Endothelial cell of umbilical vein (primary cell): ENCODE measurements around the gene PPIB. TPM values are rescaled to one million over a fixed set of nuclear protein-coding genes. Genes with fewer than 3 reads are reported as not detected.

Experiments
- BruUV-seq: library from RNA; stranded (reverse); fragments of 400-500 nt; replicated peaks from 2 replicates; lab custom pipeline; 2021; lab: Mats Ljungman, UMichigan
- CTCF ChIA-PET: fragments of 300-600, 350-600 bp; sonication (Branson Sonifier 250); formaldehyde crosslinking; loops from one replicate; lab custom pipeline; 2021; ENCODE audit warnings: antibody characterized with exemption, inconsistent platforms; lab: Charles Lee
- POLR2A ChIA-PET: fragments of 300-600, 350-600 bp; sonication (Branson Sonifier 250); formaldehyde crosslinking; loops from one replicate; lab custom pipeline; 2021; ENCODE audit warnings: antibody characterized with exemption, inconsistent platforms; lab: Charles Lee
- DNase-seq: peaks from one replicate; pipeline ENCODE4 v3.0.0-alpha.2; 2011; ENCODE audit warnings: low read depth, low spot score
- FAIRE-seq: peaks from 2 replicates; lab custom pipeline; 2011; peaks lifted over from hg19 to GRCh38; lab: Jason Lieb, UNC
- H2AFZ ChIP-seq: 2 replicates; pipeline ENCODE4 v1.6.0; 2012; ENCODE audit warnings: low read depth, low read length, control low read depth, inconsistent platforms
- H3K27ac ChIP-seq: 2 replicates; pipeline ENCODE4 v1.5.1; 2011; ENCODE audit warnings: low read depth, mild to moderate bottlenecking, control low read depth, low read length, moderate library complexity; ENCODE audit not compliant: insufficient read depth
- H3K27me3 ChIP-seq, 2 experiments: 2 replicates each; pipeline versions ENCODE4 v1.6.0 to v1.6.1; 2011; ENCODE audit warnings: low read length in 2 of 2, mixed read lengths in 1 of 2; ENCODE audit not compliant: control insufficient read depth in 2 of 2, insufficient read depth in 2 of 2
- H3K36me3 ChIP-seq, 2 experiments: 2 replicates in 1 of 2; 3 replicates in 1 of 2; pipeline ENCODE4 v1.5.1; 2011; ENCODE audit warnings: low read length in 2 of 2, mild to moderate bottlenecking in 1 of 2, moderate library complexity in 1 of 2; ENCODE audit not compliant: control insufficient read depth in 2 of 2, insufficient read depth in 2 of 2; ENCODE audit errors: extremely low read depth in 1 of 2
- H3K4me1 ChIP-seq: 3 replicates; pipeline ENCODE4 v1.5.1; 2011; ENCODE audit warnings: mild to moderate bottlenecking, low read length; ENCODE audit not compliant: control insufficient read depth, insufficient read depth; ENCODE audit errors: extremely low read depth
- H3K4me2 ChIP-seq: 2 replicates; pipeline ENCODE4 v1.6.1; 2011; ENCODE audit warnings: low read length, control low read depth, mixed read lengths; ENCODE audit not compliant: insufficient read depth
- H3K4me3 ChIP-seq, 3 experiments: fragments of 200-600 bp in 1 of 3; sonication (generic), shearing (Covaris generic) in 1 of 3; replicated peaks in 1 of 3; 2 replicates each; pipeline ENCODE4 v1.5.1; 2011 to 2016; ENCODE audit warnings: control low read depth in 3 of 3, low read length in 3 of 3, mild to moderate bottlenecking in 2 of 3, inconsistent platforms in 1 of 3, low read depth in 1 of 3, moderate library complexity in 1 of 3; ENCODE audit not compliant: insufficient read depth in 1 of 3
- H3K79me2 ChIP-seq: 2 replicates; pipeline ENCODE4 v1.6.0; 2012; ENCODE audit warnings: low read length, inconsistent platforms; ENCODE audit not compliant: control insufficient read depth, insufficient read depth
- H3K9ac ChIP-seq: replicated peaks from 2 replicates; pipeline ENCODE3; 2011; ENCODE audit warnings: low read length, control low read depth; ENCODE audit not compliant: insufficient read depth; ENCODE audit errors: extremely low read depth
- H3K9me1 ChIP-seq: replicated peaks from 3 replicates; pipeline ENCODE4 v1.6.0; 2011; ENCODE audit warnings: mild to moderate bottlenecking, low read length; ENCODE audit not compliant: control insufficient read depth, insufficient read depth; ENCODE audit errors: extremely low read depth
- H3K9me3 ChIP-seq: replicated peaks from 2 replicates; pipeline ENCODE4 v1.5.1; 2012; ENCODE audit warnings: low read length, inconsistent platforms; ENCODE audit not compliant: control insufficient read depth, insufficient read depth
- H4K20me1 ChIP-seq: replicated peaks from 2 replicates; pipeline ENCODE3; 2011; ENCODE audit warnings: mild to moderate bottlenecking, low read length; ENCODE audit not compliant: control insufficient read depth, insufficient read depth; ENCODE audit errors: extremely low read depth
- EZH2 ChIP-seq: IDR thresholded peaks from 2 replicates; pipeline ENCODE4 v1.6.1; 2012; ENCODE audit warnings: borderline replicate concordance, low read depth, mild to moderate bottlenecking, moderate library complexity, low read length, inconsistent platforms; ENCODE audit not compliant: severe bottlenecking
- FOS ChIP-seq: IDR thresholded peaks from 2 replicates; pipeline ENCODE4 v1.6.1; 2011; ENCODE audit warnings: mild to moderate bottlenecking, low read length, moderate library complexity, borderline replicate concordance; ENCODE audit not compliant: insufficient read depth
- JUN ChIP-seq: IDR thresholded peaks from 2 replicates; pipeline ENCODE4 v1.6.1; 2011; ENCODE audit warnings: borderline replicate concordance, low read depth; ENCODE audit not compliant: insufficient read length, insufficient read depth
- MYC ChIP-seq: IDR thresholded peaks from one replicate; pipeline ENCODE4 v1.6.1; 2011; ENCODE audit warnings: mild to moderate bottlenecking, low read depth, low read length
- POLR2A ChIP-seq: IDR thresholded peaks from 2 replicates; pipeline ENCODE4 v1.6.1; 2012; ENCODE audit warnings: low read depth, mild to moderate bottlenecking, control low read depth, low read length
- POLR2AphosphoS5 ChIP-seq: IDR thresholded peaks from 2 replicates; pipeline ENCODE4 v1.6.1; 2012; ENCODE audit warnings: low read depth, mild to moderate bottlenecking, control low read depth, low read length, moderate library complexity; ENCODE audit not compliant: insufficient read depth
- dilution Hi-C: fragments of 300-500 bp; cut with MboI; formaldehyde crosslinking; loops from one replicate; pipeline ENCODE4 v1.15.0; 2019; ENCODE audit warnings: low sequenced_read_pairs; ENCODE audit not compliant: extremely low pct_ligation_motif_present
- intact Hi-C: fragments of 100-400 bp; cut with micrococcal nuclease; formaldehyde crosslinking; loops from one replicate; pipeline ENCODE4 v1.10.0; 2022
- polyA plus RNA-seq, 4 experiments: library from polyadenylated mRNA; depleted of rRNA in 3 of 4; stranded (reverse) in 3 of 4; unstranded in 1 of 4; fragments of >200 nt; gene quantifications; 2 replicates each; pipeline versions ENCODE4 v1.2.1 to v1.2.3, GENCODE V29; 2011 to 2012; ENCODE audit warnings: missing spikeins in 1 of 4
- total RNA-seq: library from RNA; stranded (reverse); gene quantifications from 2 replicates; pipeline ENCODE4 v1.2.3, GENCODE V29; 2021
- TF ChIP-seq, protein P1 (sequence below): IDR thresholded peaks from 2 replicates; pipeline ENCODE4 v1.6.1; 2011; ENCODE audit not compliant: insufficient read depth, insufficient read length
- TF ChIP-seq, protein P2 (sequence below), 2 donors: IDR thresholded peaks; 1 replicate in 1 of 2; 2 replicates in 1 of 2; pipeline ENCODE4 v1.5.1; 2011; ENCODE audit warnings: low read length in 2 of 2, mild to moderate bottlenecking in 2 of 2, moderate library complexity in 2 of 2, control low read depth in 1 of 2, inconsistent platforms in 1 of 2, low read depth in 1 of 2; ENCODE audit not compliant: insufficient read depth in 1 of 2; ENCODE audit errors: extremely low read depth in 1 of 2

Gene PPIB
- total and polyA plus RNA-seq, 2 donors (not counting 3 experiments of a cell fraction or from before 2014, with no cell fraction given): 840 to 1,240 TPM

DNA sequence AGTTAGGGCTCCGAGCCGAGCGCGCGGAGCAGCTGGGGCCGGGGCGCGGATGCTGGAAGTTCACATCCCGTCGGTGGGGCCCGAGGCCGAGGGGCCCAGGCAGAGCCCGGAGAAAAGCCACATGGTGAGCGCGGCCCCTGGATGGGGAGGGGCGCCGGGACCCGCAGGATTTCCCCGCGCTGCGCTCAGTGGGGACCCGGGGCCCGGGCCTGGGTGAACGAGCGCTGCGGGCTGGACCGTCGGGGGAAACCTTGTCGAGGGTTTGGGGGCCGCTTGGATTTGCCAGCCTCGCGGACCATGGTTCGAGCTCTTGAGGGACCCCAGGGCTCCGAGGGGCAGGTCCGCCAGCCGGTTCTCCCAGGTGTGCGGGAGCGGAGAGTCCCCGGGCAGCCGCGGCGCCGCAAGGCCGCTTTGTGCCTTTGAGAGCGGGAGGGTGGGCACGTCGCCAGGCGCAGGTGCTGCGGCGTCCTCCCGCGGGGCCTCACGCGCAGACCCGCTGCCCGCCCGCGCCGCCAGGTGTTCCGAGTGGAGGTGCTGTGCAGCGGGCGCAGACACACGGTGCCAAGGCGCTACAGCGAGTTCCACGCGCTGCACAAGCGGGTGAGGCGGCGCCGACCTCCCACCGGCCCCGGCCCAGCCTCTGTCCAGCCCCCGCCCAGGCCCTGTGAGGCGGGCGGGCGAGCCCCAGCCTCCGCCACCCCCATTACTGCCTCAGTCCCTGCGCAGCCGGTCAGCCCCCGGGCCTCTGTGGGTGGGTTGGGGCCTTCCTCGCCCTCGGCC, 10.9 kb downstream of the PPIB start, which contains the start of gene SNX22:
Gene SNX22, plus strand, starts transcription at position 5 of the 780 bp plus-strand sequence. Its CDS starts 45 bp downstream, at position 50.
- Histone ChIP-seq H3K27me3 (peaks cover 5 to 12% of the 10 kb centered on the region in 2 experiments), H3K9me3 (no peaks in the 10 kb centered on the region), H3K9ac (peak within 1 kb of the TSS; percentile 8), H3K9me1 (no peaks in the 10 kb centered on the region), H3K4me1 (peaks cover 5% of the 10 kb centered on the region), H2AFZ (peak within 1 kb of the TSS; percentile 83), H4K20me1 (no peaks in the 10 kb centered on the region), H3K27ac (no peak within 1 kb of the TSS), H3K79me2 (no peaks in the 10 kb centered on the region), H3K4me3 (peak within 1 kb of the TSS; percentile 11 to 50 (median 32)), H3K36me3 (peaks cover 11 to 16% of the 10 kb centered on the region in 2 experiments), H3K4me2 (peak within 1 kb of the TSS; percentile 59)
- ChIA-PET POLR2A (interaction anchor here (1.2 kb wide), 1 partner anchor 58 kb away, joined by 3 read pairs; the partner anchor contains the start of gene CIAO2A), CTCF (interaction anchor here (2.4 to 4.0 kb wide), 2 partner anchors 11 to 41 kb away, joined by 8 to 33 read pairs; partner anchors contain the start of gene PPIB)
- TF ChIP-seq JUN: no peak
- TF ChIP-seq FOS: no peak
- TF ChIP-seq MYC: no peak
- no peak for TF ChIP-seq POLR2A
- TF ChIP-seq, protein P1, sequence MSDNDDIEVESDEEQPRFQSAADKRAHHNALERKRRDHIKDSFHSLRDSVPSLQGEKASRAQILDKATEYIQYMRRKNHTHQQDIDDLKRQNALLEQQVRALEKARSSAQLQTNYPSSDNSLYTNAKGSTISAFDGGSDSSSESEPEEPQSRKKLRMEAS: no peak
- no peak for TF ChIP-seq POLR2AphosphoS5
- TF ChIP-seq, protein P2, sequence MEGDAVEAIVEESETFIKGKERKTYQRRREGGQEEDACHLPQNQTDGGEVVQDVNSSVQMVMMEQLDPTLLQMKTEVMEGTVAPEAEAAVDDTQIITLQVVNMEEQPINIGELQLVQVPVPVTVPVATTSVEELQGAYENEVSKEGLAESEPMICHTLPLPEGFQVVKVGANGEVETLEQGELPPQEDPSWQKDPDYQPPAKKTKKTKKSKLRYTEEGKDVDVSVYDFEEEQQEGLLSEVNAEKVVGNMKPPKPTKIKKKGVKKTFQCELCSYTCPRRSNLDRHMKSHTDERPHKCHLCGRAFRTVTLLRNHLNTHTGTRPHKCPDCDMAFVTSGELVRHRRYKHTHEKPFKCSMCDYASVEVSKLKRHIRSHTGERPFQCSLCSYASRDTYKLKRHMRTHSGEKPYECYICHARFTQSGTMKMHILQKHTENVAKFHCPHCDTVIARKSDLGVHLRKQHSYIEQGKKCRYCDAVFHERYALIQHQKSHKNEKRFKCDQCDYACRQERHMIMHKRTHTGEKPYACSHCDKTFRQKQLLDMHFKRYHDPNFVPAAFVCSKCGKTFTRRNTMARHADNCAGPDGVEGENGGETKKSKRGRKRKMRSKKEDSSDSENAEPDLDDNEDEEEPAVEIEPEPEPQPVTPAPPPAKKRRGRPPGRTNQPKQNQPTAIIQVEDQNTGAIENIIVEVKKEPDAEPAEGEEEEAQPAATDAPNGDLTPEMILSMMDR (IDR thresholded peaks at IDR 0.05; ENCODE audit: extremely low read depth in 1 of 2, insufficient read depth in 1 of 2, low read depth in 1 of 2, low read length in 2 of 2): no peak
- TF ChIP-seq EZH2: no peak
- intact Hi-C loops: loop anchor here (5.0 kb wide), 1 partner anchor 400 kb away; no protein-coding TSS in a partner anchor
- dilution Hi-C loops: no loop called here
- FAIRE-seq (no peak), DNase-seq (peak; percentile 6)
- BruUV-seq: no TSS peak
